H4 (cell line): Measurements from ENCODE around the gene TSFM. TPM values are rescaled to one million over a fixed set of nuclear protein-coding genes. Genes with fewer than 3 reads are reported as not detected.
"Not testable (repeated sequence)": the region's sequence is repeated elsewhere in the genome, so short reads cannot be mapped to it uniquely, and the experiment has no call there.

Source experiments
- DNase-seq: peaks from one replicate; pipeline ENCODE4 v3.0.0-alpha.2; 2015; ENCODE audit warnings: low spot score
- total RNA-seq: library from RNA; depleted of rRNA; stranded (reverse); fragments of >200 nt; shearing (Covaris generic); gene quantifications from 2 replicates; pipeline ENCODE4 v1.2.3, GENCODE V29; 2014

Gene TSFM
- total RNA-seq, 1 experiment from 2014 or later = 41.3 TPM

DNA sequence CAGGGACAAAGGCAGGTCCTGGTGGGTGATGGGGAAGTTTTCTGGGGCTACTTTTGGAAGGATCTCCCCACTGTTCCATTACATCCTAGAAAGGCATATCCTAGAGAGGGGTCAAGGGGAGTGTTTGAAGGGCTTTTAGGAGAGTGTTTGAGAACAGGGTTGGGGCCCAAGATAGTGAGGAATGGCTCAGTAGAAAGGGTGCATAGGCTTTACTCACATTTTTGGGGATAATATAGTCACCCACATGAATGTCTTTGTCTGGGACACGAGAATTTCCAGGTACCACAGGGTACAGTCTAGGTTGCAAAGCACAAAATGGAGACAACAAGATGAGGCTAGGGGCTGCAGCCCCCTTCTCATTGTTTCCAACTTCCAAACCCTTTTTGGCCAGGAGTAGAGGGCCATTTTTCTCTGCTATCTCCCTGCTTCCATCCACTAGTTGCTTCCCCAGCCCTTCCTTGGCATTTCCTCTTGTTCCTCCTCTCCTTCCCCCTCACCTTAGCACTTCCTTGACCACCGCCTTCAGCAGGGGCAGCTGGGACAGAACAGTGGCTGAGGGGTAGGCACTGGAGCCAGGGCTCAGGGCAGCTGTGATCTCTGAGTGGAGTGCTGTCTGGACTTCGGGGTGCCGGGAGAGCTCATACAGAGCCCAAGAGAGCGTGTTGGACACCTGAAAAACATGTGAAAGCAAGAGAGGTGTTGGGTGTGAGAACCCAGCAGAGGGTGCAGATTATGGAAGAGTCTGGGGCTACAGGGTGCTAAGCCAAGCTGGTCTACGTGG, 18.5 kb upstream of the TSFM start:
- DNase-seq = no peak

DNA sequence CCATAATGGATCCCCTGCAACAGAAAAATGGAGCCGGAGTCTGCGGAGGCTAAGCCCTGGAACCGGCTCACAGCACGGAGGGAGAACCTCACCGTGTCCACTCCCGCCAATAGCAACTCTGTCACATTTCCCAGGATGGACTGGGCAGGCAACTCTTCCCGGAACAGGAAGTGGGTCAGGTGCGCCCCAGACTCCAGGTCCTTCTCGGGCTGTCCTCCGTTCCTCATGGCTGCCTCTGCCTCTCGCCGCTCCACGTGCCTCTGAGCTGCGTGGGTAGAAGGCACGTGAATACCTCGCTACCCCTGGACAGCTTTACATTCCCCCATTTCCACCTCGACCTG, 18.0 kb upstream of the TSFM start:
- no peak for DNase-seq

DNA sequence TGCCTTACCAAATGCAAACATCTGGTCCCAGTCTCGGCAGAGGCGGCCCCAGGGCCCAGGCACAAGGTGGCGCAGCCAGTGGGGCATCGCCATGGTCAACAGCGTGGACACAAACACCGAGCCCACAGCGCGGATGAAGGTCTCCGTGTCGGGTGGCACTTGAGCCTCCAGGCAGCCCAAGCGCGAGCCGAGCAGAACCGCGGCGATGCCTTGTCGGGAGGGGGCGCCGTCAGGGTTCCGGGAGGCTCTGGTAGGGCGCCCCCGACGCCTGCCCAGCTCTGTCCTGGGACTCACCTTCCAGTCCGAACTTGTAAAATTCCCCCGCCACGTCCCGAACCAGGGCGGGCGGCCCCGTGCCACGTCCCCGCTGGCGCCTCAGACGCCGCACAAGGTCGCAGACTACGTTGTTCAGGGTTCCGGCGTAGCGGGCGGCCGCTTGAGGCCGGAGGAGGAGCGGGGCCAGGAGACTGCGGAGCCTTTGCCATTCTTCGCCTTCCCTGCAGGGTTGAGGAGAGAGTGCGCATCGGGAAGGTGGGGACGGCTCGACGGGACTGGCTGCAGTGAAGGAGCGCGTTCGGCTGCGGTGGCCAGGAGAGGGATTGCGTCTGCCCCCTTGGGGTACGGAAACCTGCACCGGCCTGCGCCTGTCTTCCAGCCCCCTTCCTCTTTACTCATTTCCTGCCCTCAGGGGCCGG, 17.4 kb upstream of the TSFM start:
- no peak for DNase-seq

DNA sequence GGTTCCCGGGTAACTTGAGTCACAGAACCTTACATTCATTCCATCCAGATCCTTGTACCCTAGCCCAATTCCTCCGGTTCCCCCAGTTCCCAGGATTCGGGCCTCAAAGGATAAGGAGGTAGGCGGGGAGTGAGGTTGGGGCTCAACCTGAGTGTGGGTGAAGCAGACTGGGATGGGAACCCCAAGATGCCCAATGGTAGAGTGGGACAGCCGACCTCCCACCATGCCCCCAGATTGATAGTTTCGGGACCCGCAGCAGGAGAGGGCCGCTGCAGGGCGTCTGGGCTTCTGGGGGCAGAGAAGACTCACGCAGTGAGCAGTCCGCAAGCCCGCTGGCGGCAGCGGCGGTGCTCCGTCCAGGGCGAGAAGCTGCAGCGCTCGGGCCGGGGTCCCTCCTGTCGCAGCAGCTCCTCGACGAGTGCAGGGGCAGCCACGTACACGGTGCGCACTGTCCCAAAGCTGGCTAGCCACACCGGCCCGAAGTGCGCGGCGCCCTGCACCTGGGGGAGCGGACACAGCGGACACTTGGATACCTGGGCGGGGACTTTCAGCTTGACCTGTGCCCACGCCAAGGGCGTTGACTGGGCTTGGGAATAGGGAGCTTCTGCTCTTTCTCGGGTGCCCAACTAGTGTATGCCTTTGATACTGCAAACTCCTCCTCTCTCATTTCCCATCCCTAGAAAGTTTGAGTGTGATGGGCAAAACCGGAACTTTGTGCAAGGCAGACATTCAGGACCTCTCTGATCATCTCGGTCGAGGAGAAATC, 16.7 kb upstream of the TSFM start:
- DNase-seq = no peak

DNA sequence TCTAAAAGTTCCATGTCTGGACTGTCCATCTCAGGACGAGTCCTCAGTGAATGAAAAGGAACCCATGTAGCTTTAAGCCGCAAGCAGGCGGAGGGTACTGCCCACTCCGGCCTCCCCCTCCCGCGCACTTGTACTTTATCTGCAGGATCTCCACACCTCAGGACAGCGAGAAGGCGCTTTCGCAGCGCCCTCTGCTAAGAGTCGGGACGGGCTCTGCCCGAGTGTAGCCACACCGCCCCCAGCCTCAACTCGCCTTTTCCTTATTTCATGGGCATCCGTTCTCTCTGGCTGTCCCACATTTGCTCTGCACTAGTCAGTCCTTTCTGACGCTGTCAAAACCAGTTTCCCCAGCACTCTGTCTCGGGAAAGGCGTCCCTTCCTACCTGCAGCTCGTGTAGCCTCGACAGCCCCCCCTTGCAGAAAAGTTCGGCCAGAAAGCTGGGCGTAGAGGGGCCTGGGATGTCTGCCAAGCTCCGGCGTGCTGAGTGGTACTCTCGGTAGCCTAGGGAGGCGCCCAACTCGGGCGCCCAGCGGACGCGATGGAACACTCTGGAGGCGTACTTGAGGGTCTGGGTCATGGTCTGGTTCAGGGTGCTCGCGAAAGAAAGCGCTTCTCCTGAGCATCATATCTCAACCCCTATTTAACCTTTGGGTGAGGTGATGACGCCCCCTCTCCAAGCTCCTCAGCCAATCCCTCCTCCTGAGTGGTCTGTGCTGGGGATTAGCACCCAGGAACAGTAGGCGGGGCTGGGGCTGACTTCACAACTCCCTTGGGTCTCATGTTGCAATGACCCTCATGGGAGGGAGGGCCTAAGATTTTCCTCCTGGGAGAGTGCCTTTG, 15.9 kb upstream of the TSFM start, which contains the start of gene CYP27B1:
CYP27B1 (minus strand) TSS at position 615 of the 841 bp plus-strand sequence; CDS start at position 578, 37 bp downstream.
- no peak for DNase-seq

DNA sequence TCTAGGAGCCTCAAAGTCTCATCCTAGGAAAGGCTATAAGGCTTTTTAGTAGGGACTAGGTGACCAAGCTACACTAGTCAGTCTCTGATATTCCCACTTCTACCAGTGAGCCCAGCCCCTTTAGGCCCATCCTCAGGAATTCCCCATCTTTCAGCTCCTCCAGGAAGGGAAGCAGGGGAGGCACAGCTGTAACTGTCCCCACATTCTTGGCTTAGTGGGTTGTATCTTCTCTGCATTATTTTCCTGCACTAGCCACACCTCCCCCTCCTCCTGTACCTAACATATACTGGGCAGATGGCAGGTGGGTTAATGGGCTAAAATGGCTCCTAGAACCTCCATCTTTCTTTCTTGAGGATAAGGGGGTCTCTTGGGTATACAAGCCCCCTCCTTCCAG, 15.3 kb upstream of the TSFM start:
- no peak for DNase-seq

DNA sequence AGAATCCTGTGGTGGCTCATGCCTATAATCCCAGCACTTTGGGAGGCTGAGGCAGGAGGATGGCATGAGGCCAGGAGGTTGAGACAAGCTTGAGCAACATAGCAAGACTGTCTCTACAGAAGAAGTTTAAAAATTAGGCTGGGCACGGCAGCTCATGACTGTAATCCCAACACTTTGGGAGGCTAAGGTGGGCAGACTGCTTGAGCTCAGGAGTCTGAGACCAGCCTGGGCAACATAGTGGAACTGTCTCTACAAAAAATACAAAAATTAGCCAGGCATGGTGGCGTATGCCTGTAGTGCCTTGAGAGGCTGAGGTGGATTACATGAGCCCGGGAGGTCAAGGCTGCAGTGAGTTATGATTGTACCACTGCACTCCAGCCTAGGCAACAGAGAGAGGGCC, 14.7 kb upstream of the TSFM start:
- no peak for DNase-seq

DNA sequence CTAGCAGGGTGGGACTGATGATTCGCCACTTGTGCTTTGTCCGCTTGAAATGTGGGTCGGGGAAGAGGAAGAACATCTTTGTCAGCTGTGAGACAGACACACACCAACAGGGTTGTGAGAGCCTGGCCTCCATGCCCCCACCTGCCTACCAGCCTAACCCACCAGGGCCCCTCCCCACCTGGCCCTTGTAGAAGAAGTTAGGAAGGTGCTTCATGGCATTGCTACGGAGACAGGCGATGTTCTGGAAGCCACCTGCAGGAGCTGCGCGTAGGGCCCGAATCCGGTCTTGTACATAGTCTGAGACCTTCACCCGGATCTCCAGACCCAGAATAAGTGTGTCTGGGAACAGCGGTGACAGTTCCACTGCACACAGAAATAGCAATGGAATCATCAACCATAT, 13.0 kb upstream of the TSFM start:
- no peak for DNase-seq

DNA sequence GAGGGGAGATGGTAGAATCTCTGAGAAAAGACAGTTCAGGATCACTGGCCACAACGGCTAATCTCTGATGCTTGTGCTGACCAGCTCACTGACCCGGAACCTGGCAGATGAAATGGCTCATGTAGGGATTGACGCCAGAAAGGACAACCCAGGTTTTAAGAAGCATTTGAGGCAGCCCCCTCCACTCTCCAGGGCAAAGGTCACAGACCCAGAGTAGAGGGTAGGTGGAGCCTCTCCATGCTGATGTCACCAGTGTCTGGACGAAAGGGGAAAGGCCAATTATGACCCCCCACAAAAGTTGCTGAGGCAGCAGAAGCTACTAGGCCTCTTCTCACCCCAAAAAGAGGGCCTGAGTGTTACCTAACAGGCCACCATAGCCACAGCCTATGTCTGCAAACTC, 11.9 kb upstream of the TSFM start:
- DNase-seq = no peak

DNA sequence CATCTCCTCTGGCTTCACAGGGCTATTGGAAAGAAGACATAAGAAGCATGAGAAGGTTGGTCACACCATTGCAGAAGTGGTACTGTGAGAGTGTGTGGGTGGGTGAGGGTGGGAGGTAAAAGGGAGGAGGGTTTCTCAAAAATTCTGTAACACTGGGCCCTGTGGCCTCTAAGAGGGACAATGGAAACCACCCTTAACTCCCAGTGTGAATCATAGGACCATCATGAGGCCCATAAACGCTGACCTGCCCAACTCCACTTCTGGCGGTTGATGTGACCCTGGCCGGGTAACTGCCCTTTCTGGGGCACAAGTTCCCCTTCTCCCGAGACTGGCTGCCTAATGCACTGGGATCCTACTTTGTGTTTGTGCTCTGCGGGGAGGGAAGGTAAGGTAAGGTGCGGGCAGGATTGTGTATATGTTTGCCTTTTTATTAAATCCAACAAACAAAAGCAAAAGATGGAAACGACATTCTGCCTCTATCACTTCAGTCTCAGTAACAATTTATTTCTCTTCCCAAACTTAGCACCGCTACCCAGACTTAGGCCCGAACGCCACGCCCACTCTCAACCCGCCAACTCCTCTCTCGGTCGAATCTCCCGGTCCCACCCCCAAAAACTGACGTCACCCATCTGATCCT, 11.2 kb upstream of the TSFM start:
- DNase-seq = peak; percentile 88

DNA sequence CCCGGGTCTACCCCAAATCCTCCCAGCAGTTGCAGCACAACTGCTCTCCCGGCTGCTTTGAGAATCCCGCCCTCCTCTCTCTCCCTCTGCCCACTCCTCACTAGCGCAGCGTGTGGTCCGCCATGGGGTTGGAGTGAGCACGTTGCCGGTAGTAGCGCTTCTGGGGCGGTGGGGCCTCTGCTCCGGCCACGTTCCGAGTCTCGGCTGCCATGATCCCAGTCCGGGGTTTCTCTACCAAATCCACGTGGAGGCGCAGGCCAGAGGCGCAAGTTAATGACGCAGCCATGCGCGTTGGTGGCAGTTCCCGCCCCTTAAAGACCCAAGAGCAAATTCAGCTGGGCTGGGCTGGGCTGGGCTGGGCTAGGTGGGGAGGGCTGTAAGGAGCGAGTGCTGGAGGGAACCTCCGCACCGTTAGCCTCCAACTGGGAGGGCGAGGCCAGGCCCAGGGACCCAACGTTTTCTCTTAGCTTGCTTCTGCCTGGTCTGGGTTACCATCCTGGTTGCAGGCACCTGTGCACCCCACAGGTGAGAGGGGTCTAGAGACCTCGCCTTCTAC, 10.6 kb upstream of the TSFM start, which contains the start of gene METTL1:
METTL1 (minus strand) TSS at position 233 of the 556 bp plus-strand sequence; CDS start at position 211, 22 bp downstream.
- peak; percentile 96 for DNase-seq

DNA sequence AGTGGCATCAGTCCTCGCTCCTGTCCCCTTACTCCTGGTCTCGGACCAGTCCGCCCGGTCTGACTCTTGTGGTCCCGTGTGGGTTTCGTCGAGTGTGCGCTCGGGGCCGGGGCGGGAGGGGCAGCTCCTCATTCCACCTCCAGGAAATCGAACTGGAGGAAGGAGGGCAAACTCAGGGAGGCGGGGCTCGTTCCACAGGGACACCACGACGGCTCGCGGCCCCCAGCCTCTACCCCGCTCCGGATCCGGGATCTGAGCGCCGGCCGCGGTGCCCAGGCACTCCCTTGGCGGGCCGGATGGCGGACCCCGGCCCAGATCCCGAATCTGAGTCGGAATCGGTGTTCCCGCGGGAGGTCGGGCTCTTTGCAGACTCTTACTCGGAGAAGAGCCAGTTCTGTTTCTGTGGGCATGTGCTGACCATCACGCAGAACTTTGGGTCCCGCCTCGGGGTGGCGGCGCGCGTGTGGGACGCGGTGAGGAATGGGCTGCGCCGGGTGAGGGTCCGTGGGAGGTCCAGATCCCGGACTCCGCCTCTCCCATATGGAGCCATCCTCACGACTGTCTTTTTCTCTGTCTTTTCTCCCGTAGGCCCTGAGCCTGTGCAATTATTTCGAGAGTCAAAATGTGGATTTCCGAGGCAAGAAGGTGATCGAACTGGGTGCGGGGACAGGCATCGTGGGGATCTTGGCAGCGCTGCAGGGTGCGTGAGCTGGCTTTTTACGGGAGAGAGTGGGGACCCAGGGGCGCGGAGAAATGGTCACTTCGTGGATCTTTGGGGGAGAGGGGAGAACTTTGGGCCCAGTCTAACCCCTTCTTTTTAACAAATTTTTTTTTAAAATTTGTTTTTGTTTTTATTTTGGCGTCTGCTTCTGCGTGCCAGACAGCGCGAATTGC, 9.9 kb upstream of the TSFM start, which contains the start of gene EEF1AKMT3:
EEF1AKMT3 (plus strand) TSS at position 186 of the 894 bp plus-strand sequence; CDS start at position 297, 111 bp downstream.
- no peak for DNase-seq

DNA sequence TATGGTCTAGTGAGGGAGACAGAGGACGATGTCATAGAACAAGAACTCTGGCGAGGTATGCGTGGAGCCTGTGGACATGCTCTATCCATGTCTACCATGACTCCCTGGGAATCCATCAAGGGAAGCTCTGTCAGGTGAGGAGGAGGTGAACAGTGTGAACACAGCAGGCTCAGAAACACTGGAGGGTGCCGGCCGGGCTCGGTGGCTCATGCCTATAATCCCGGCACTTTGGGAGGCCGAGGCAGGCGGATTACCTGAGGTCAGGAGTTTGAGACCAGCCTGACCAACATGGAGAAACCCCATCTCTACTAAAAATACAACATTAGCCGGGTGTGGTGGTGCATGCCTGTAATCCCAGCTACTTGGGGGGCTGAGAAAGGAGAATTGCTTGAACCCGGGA, 8.0 kb upstream of the TSFM start:
- DNase-seq = not testable (repeated sequence)

DNA sequence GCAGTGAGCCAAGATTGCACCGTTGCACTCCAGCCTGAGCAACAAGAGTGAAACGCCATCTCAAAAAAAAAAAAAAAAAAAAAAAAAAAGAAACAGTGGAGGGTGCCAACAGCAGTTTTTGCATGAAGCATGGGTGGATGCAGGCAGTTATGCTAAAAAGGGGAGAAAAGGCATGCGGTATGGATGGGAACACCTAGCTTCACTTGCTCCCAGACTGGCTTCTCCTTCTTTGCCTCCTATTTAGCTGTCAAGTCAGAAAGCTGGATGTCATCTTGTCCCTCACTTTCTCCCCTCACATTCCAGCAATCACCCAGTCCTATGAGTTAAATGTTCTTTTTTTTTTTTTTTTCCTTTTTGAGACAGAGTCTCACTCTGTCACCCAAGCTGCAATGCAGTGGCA, 7.5 kb upstream of the TSFM start:
- DNase-seq = no peak

DNA sequence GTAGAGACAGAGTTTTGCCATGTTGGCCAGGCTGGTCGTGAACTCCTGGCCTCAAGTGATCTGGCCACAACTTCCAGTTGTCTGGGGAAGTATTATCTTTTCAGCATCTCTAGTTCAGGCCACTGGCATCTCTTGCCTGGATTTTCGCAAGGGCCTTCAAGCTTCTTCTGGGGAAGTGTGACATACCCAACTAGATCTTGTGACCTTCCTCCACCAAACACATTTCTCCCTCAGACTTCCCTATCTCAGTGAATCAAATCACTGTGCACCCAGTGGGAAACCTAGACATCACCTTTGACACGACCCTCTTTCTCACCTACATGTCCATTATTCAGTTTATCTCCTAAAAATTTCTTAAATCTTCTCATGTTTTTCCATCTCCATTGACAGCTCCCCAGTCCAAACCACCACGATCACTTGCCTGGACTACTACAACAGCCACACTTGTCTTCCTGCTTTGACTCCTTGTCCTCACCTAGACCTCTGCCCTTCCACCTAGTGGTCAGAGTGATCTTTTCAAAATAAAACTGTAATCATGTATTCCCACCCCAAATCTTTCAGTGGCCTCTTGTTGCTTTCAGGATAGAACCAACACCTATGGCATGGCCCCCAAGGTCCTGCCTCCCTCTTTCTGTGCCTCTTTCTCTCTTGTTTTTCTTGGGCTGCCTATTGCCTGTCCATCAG, 6.9 kb upstream of the TSFM start:
- no peak for DNase-seq

DNA sequence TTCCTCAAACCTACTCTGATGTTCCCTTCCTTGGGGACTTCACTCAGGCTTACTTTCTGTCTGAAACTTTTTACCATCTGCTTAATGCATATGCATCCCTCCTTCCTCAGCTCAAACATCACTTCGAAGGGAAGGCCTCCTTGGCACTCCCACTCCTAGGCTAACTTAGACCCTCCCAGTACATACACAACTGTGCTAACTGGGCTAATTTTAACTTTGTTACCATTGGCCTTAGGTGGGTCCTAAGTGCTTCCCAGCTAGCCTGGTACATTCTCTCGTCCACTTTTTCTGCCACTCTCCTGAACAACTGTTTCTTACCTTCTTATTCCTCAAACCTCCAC, 6.4 kb upstream of the TSFM start:
- no peak for DNase-seq

DNA sequence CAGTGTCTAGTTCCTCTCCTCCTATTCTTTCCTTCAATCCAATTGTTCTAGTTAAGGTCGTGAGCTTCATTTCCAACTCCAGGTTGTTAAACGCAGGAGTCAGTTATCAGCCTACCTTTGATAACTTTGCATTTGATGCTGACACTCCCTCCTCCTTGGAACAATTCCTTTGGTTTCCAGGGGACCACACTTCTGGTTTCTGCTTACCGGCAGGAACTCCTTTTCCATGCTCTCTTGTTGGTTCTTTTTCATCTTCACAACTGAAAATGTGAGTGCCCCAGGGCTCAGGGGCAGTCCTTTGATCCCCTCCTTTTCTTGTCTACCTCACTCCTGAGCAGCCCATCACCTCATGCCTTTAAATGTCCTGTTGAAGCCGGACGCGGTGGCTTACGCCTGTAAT, 5.2 kb upstream of the TSFM start:
- no peak for DNase-seq

DNA sequence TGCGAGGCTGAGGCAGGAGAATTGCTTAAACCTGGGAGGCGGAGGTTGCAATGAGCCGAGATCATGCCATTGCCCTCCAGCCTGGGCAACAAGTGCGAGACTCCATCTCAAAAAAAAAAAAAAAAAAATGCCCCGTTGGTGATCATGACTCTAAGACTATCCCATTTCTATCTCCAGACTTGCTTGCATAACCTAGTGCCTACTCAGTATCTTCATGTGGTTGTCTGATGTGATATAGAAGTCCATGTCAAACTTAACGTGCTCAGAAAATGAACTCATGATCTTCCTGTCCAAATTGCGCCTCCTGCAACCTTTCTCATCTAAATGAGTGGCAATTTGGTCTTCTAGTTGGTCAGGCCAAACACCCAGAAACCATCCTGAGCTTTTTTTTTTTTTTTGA, 4.7 kb upstream of the TSFM start:
- no peak for DNase-seq

DNA sequence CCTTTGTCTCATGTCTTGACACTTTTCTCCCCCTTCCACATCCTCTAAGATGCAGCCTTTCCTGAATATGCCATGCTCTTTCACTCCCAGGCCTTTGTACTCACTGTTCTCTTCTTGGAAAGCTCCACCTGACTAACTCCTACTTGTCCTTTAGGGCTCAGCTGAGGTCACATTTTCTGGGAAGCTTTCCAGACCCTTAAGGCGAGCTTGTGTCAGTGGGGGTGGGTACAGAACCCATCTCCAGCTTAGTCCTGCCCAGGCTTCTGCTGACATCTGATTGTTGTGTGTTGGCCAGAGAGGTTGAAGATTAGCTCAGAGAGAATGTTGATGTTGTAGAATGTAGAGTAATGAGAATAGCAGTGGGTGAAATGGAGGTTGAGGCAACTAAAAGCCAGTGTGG, 2.9 kb upstream of the TSFM start:
- no peak for DNase-seq
